NCI-H2107 treated with DMSO at 0.1 percent for 48 hours (cell line): ENCODE results near the gene KLHL29.
"Not testable (repeated sequence)": the region's sequence is repeated elsewhere in the genome, so short reads cannot be mapped to it uniquely, and the experiment has no call there.

Experiments
- DNase-seq: peaks from one replicate; lab custom pipeline; 2025; ENCODE audit not compliant: unreplicated experiment; lab: John Stamatoyannopoulos, UW

KLHL29 gene

DNA sequence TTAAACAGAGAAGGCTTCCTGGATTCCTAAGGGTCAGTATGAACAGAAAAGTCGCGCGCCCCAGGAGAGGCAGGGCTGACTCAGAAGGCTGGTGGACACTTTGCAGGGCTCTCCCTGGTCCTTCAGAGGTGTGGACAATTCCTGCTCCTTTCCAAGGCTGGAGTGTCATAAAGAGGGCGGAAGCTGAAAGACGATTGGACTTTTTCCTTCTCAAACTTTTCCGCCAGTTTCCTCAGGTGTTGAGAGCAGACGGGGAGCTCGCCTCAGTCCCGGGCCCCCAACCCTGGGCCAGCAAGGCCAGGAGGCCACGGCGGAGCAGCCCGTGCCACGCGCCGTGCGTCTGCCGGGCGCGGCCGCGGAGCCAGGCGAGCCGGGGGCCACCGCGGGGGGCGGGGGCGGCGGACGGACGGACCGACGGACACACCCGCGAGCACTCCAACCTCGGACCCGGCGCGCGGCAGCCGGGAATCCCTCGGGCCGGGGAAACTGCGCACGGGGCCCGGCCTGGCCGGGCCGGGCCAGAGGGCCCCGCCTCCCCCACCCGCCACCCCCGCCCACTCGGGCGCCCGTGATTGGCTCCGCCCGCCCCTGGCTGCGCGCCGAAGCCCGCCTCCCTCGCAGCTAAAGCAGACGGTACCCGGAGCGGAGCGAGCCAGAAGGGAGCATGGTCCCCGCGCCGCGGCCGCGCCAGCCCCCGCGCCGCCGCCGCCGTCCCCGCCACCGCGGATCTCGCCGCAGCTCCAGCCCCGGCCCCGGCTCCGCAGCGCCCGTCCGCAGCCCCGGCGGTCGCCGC is at the start of gene KLHL29:
Gene KLHL29 (plus strand): TSS at position 629 of the 793 bp plus-strand sequence. CDS start 177,018 bp downstream, outside the sequence.
- no peak for DNase-seq

DNA sequence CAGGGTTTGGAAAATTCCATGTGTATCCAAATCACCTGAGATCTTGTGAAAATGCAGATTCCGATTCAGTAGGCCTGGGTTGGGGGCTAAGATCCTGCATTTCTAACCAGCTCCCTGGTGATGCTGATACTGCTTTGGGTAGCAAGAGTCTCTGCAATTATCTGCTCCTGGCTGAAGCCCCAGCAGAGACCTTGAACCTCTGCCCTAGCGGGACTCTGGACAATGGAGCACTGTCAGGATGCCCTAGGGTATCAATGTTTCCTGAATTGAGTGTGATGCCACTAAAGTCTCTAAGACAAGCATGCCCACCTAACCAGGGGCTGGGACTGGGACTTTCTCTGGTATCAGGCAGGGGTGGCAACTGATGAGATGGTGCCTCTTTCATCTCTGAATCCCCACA is 49.4 kb upstream of the KLHL29 start:
- DNase-seq, result no peak

DNA sequence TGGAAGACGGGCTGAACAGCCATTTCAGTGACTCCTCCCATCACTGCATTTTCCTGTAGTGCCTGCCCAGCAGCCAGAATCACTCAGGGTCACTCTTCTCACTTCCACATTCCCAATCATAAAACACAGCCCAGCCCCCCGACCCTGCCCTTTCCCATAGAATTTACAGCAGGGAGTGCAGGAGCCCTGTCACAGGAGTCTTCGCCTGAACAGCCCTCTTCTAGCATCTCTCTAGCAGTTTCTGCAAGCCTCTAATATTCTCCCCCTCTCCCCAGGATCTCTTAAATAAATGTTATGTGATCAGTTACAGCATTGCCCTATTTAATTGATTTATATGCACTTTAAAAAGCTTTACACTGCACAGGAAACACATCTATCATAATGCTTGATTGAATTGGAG is 42.9 kb upstream of the KLHL29 start:
- DNase-seq, result no peak

DNA sequence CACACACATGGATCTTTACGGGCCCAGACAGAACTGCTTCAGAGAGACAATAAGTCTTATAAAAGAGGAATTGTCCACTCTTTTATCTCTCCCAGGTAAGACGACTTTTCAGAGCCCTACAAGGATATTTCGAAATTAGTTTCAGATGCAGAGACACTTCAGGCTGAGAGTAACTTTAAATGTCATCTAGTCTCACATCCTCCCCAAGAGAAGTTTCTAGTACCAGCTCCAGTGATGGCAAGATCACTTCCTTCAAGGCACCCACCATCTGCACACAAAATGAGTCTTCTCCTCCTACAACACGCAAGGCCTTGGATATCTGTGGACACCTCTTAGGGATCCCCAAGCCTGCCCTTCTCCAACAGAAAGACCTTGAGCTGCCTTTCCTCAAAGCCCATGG is 39.0 kb upstream of the KLHL29 start:
- DNase-seq, result no peak

DNA sequence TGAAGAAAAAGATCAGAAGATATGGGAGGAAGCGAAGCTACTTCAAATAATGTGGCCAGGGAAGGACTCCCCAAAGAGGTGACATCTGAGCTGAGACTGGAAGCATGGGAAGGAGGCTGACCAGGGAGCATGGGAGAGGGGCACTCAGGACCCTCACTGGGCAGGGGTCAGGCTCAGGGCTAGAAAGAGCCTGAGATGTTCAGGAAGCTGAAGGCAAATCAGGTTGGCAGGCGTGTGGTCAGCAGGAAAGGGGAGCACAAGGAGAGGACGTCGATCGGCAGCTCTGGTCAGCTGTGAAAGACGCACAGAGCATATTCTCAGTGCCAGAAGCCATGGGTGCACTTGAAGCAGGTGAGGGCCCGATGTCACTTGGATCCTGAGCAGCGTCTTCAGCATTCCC is 38.2 kb upstream of the KLHL29 start:
- no peak for DNase-seq

DNA sequence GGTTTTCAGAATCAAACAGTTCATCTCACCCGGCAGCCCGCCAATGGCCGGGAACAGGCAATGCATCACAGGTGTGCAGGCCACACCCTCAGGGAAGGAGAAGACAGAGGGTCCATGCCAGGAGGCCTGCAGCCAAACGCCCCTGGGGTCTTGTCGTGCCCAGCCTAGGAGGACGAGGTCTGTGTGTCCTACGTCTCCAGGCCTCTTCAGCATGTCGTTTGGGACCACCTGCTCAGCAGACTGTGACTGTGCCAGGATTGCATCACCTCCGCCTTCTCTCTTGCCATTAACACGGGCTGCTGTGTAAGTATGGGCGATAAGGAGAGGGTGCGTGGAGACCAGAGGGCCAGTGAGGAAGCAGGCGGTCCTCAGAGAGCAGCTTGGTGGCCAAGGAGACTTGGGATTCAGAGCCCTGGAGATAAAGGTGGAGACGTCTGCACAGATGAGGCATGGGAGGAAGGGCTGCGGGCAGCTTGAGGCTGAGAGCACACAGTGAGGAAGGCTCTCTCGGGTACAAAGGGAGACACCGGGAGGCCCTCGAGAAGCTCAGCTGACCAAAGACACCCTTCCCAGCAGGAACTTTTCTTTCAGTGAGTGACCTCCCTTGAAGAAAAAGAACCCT is 37.4 kb upstream of the KLHL29 start:
- no peak for DNase-seq

DNA sequence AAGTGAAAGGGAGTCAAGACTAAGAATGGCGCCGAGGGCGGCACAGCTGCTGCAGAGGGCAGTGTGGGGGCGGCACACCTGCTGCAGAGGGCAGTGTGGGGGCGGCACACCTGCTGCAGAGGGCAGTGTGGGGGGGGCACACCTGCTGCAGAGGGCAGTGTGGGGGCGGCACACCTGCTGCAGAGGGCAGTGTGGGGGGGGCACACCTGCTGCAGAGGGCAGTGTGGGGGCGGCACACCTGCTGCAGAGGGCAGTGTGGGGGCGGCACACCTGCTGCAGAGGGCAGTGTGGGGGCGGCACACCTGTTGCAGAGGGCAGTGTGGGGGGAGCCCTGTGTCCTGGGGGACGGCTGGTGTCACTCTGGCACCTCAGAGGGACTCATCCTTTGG is 36.9 kb upstream of the KLHL29 start:
- DNase-seq, result not testable (repeated sequence)

DNA sequence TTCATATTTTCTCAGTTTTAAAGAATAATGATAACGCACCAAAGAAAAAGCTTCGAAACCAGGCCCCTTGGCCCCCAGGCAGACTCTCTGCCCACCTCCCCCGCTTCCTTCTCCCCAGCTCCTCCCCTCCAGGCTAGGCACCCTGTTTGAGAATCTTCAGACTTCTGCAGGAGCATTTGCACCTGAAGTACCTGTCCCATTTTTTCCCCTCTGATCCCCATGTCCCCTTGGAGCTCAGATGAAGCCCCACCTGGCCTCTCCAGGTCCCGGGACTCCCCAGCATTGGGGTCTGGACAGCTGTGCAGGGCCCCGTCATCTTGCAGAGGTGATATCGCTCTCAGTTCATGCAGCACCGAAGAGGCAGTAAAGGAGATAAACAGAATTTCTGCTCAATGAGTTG is 35.5 kb upstream of the KLHL29 start:
- DNase-seq, result no peak

DNA sequence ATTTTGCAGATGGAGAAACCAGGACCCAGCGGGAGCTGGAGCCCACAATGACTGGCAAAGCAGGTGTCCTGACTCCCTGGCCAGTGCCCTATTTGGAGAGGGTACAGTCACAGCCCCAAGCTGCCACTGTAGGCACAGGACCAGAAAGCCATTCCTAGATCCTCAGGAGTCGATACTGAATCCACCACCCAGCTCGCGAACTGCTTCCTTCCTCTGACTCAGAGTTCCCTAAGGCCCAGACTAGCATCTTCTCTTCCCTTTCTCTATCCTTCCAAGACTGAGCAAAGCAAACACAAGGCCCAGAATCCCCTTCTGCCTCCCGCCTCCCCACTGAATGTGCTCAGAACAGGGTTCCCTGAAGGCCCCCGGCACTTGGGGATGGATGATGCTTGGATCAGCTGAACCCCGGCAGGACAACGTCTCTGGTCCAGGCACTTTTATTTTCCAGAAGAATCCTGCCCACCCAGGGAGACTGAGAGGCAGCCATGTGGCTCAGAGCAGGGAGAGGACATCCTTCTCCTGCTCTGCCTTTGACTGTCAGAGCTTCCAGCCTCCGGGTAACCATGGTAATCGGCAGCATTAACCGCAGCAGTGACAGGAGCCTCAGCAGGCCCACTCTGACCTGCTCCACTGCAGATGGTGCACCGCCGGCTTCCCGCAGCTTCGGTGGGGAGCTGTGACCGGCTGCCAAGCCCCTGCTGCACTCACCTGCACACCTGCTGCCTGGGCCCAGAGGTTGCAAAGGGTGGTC is 34.8 kb upstream of the KLHL29 start:
- DNase-seq, result no peak

DNA sequence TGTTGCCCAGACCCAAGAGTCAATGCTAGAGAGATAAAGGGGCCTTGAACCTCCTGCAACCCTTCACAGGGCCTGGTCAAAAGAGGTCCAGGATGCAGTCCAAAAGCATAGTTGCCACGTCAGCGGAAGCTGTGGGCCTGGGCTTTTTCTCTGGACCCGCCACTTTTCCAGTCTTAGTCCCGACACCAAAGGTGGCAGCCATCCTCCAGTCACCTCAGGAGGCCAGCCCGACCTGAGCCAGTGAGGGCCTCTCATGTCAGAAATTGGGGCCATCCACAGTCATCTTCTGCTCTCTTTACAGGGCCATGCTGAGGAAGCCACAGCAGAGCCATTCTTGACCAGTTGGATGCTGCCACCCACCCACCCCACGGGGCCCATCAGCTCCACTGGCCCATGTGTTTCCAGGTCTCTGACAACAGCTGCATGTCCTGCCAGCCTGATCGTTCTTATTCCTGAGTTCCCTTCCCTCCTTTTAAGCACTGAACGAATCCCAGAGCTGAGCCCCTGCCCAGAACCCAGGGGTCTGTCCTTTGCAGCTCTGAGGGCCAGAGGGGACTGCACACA is 34.1 kb upstream of the KLHL29 start:
- no peak for DNase-seq

DNA sequence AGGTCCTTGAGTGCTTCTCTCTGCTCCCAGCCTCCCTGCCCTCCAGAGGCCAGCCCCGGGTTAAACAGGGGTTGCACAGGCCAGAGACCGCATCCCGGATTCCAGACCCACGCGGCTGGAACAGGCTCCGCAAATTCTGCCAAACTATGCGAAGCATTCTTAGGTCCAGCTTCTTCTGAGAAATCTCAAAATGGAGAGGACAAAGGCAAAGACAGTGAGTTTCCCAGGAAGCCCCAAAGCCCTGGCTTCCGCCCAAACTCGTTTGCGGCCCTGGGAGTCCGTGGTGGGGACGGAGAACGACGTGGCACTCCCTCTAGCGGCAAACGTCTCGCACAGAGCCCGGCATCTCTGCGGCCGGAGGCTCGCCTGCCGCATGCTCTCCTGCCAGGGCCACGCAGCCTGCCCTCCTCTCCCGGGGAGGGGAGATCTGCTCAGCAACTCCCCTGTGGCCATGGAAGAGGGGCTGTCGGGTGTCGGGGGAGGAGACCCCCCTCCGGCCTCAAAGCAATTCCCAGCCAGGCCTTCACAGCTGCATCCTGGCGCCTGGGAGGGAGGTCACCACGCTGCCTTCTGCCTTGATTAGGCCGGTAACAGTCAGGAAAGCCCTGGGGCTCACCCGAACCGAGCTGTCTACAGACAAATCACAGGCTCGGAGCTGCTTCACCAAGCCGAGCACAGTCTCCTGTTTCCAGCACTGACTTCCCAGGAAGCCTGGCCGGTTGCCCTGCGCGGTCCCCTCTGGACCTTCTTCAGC is 33.4 kb upstream of the KLHL29 start:
- DNase-seq, result no peak

DNA sequence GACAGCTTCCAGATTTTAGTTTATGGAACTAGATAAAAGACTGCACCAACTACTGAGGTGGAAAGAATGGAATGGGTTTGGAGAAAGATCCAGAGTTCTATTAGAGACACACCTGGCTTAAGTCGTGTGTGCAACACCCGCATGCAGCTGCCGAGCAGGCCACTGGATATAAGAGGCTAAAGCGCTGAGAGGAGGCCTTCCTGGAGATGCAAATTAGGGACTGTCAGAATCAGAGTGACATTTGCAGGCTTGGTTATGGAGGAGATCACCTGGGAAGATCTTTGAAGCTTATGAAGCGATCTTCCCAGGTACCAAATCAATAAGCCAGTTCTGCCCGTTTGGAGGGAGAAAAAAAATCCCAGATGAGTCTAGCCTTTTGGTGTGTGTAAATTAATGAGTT is 30.4 kb upstream of the KLHL29 start:
- DNase-seq, result no peak

DNA sequence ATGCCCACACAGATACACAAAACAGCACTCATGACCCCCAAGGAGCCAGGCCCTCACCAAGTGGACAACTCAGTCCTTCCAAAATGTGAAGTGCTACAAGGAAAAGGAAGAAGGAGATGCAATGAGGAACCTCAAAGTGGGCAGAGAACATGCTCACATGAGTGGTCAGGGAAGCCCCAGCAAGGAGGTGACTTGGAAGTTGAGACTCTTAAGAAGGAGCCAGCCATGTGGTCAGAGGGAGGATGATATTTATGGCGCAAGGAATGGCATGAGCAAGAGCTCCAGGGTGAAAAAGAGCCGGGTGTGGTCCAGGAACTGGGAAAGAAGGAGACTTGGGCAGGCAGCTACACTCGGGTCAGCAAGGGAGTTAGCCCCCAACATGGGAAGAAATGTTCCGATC is 30.0 kb upstream of the KLHL29 start:
- no peak for DNase-seq

DNA sequence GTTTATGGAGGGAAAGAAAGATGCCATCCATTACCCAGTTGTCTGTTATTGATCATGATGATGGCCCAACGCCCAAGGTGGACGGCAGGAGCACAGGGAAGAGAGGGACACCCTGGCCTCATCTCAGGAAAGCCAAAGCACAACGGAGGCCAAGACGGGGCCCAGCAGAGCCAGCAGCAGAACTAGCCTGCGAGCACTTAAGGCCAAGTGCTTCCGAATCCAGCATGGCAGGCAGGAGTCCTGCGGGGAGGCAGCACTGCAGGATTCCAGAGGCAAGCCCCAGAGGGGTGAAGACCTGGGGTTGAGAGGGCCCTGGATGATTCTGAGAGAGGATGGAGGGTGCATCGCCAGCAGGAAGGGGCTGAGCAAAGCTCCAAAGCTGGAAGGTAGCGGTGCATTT is 28.3 kb upstream of the KLHL29 start:
- DNase-seq, result no peak

DNA sequence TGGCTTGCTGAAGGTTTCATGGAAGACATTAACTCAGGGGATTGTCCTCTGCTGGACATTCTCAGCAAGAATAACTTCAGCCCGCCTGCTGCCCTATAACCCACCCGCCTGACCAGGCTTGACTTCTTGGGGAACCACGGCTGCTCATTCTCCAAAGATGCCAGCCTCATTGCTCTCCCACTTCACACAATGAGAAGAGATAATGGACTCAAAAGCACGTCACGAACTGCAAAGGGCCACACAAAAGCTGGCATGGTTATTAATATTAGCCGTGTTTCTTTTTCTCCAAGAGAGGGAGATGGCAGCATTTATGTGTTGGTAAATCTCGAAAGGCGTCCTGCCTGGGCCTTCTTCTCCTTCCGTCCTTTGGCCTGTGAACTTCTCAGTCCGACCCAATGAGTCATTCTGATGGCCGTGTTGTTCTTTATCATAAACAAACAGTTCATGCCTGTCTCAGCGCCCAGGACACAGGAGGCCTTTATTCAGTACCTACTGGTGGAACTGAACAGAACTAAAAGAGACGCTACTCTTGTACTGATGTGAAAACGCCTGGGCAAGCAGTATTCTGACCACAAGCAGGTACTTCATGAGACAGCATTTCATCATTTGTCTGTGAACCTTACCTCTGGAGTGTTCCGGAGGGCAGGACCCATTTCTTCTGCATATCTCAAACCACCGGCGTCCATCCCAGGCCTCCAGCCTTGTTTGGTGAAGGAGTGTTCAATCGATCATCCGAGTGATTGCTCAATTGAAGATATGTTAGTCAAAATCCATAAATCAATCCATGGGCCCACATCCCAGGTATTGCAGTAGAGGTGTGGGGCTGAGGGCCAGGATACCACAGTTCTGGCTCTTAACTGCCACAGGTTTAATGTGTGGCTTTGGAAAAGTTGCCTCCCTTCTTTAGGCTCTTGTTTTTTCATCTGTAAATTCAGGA is 25.1 kb upstream of the KLHL29 start:
- no peak for DNase-seq

DNA sequence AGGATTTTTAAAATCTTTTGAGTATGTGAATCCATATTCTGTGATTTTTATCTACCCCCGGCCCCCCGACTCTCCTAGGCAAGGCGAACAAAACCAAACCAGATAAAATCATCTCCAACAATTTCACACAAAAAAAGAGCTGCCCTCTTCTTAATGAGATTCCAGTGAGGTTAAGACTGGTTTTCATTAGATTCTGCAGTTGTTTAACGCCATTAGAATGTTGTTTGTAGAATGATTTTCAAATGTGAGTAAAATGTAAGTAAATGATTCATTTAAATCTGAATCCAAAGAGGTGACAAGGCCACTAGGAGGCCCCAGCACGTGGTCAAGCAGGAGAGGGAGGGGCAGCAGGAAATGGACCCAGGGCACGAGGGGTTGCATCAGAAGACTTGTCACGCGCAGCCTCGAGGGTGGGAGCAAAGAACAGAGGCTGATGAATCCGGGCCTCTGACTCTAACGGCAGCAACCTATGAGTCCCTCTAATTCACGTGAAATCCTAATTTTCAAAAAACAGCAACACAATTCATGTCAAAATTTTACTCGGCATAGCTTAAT is 24.3 kb upstream of the KLHL29 start:
- DNase-seq, result no peak

DNA sequence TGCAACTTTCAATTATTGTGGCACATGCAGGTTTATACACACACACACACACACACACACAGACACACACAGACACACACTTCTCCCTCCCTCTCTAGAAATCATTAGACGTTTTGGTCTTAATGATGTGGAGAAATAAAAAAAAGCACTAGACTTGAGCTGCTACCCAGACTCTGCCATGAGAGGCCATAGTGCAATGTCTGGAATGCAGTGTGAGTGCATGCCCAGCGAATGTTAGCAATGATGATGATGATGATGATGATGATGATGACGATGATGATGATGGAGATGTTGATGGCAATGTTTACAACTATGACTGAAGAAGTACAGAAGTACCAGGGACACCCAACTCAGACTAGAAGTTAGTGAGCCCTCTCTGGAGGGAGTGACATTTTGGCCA is 23.8 kb upstream of the KLHL29 start:
- DNase-seq, result no peak

DNA sequence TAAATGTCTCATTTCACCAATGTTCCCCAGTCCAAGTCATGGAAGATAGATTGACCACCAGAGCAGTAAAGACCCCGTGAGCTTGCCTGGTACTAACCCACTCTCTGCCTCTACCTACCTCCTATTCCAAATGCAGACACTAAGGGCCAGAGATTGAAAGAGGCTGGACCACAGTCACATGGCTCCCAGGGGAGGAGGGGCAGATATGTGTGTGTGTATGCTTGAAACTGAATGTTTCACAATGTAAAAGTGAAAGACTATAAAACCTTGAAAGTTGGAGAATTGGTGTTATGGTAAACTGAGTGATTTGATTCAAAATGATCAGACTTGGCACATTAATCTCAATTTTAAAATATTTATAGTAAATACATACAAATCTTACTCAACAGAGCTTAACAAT is 21.7 kb upstream of the KLHL29 start:
- no peak for DNase-seq

DNA sequence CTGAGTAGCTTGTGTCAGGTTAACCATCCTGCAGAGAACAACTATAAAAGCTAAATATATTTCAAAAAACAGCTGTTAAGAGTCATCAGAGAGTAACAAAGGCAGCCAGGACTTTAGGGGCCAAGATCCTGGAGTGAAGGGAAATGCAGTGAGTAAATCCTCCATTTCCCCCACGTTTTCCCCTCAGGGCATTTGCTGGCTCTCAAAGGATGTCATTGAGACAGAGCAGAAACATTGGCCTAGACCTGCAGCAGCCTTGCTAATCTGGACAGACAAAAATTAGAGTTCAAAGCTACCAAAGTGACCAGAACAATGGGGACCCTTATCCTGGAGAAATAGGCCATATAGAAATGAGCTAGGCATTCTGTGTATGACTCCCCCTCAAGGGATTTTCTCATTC is 21.1 kb upstream of the KLHL29 start:
- no peak for DNase-seq

DNA sequence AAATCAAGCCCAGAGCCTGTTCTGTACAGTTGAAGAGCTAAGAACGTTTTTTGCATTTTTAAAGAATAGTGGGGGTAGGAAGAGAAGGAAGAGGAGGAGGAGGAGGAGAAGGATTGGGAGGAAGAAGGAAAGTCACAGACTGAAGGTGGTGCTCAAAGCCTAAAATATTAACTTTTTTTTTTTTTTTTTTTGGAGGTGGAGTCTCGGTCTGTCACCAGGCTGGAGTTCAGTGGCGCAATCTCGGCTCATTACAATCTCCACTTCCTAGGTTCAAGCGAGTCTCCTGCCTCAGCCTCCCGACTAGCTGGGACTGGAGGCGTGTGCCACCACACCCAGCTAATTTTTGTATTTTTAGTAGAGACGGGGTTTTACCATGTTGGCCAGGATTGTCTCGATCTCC is 18.3 kb upstream of the KLHL29 start:
- no peak for DNase-seq
